Progenitor cell of endocrine pancreas (in vitro differentiated cells): ENCODE measurements around the gene LSMEM2. TPM values are rescaled to one million over a fixed set of nuclear protein-coding genes. Genes with fewer than 3 reads are reported as not detected.
A peak's percentile ranks its signal among the peaks of the same experiment; 100 is the strongest.
"Not testable (repeated sequence)": the region's sequence is repeated elsewhere in the genome, so short reads cannot be mapped to it uniquely, and the experiment has no call there.

Source experiments
- DNase-seq: peaks from one replicate; pipeline ENCODE4 v3.0.0; 2021; ENCODE audit warnings: low spot score; ENCODE audit not compliant: unreplicated experiment
- H3K27ac Mint-ChIP-seq: 2 replicates; pipeline ENCODE4 v1.8.0; 2021; ENCODE audit warnings: mild to moderate bottlenecking, moderate library complexity, mixed read lengths
- H3K27me3 Mint-ChIP-seq: 2 replicates; pipeline ENCODE4 v1.8.0; 2021; ENCODE audit warnings: mixed read lengths
- H3K36me3 Mint-ChIP-seq: 2 replicates; pipeline ENCODE4 v1.8.0; 2022; ENCODE audit warnings: mixed read lengths; ENCODE audit not compliant: insufficient read depth
- H3K4me1 Mint-ChIP-seq: 2 replicates; pipeline ENCODE4 v1.8.0; 2021; ENCODE audit warnings: low read depth, mixed read lengths
- H3K4me3 Mint-ChIP-seq: 2 replicates; pipeline ENCODE4 v1.8.0; 2021; ENCODE audit warnings: low read depth, mild to moderate bottlenecking, moderate library complexity, mixed read lengths
- H3K9me3 Mint-ChIP-seq: 2 replicates; pipeline ENCODE4 v1.8.0; 2021; ENCODE audit warnings: low read depth, mixed read lengths
- total RNA-seq: library from RNA; stranded (reverse); gene quantifications from 2 replicates; pipeline ENCODE4 v1.2.1, GENCODE V29; 2021
- TF ChIP-seq, protein P1 (sequence below): fragments of 200-600 bp; sonication (generic); IDR thresholded peaks from one replicate; pipeline ENCODE4 v1.5.0; 2021; ENCODE audit warnings: antibody characterized with exemption, mild to moderate bottlenecking; ENCODE audit not compliant: unreplicated experiment

LSMEM2 gene
- total RNA-seq, 1 donor from 2014 or later, result not detected

DNA sequence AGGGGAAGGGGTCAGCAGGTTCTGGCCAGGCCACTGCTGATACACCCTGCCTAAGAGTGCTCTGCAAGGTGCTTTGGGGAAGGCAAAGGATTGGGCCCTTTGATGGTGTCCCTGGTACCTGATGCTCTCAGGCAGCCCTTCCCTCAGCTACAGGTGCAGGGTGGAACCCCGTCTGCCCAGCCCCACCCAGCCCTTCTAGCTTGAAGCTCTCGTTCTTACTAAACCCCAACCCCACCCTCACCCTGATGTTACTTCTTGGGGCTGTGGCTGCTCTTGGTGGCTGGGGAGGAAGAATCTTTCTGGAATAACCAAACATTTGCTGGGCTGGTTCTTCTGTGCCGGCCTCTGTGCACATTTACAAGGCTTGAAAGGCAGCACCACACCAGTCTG is 36.5 kb upstream of the LSMEM2 start:
- no peaks in the 10 kb centered on the region for H3K27me3 Mint-ChIP-seq
- no peak for DNase-seq
- peaks cover 41% of the 10 kb centered on the region for H3K4me1 Mint-ChIP-seq
- no peaks in the 10 kb centered on the region for H3K9me3 Mint-ChIP-seq
- H3K36me3 Mint-ChIP-seq, result peaks cover 2% of the 10 kb centered on the region
- no peak overlapping the region for H3K4me3 Mint-ChIP-seq
- peak overlapping the region; percentile 31 for H3K27ac Mint-ChIP-seq
- TF ChIP-seq, protein P1, sequence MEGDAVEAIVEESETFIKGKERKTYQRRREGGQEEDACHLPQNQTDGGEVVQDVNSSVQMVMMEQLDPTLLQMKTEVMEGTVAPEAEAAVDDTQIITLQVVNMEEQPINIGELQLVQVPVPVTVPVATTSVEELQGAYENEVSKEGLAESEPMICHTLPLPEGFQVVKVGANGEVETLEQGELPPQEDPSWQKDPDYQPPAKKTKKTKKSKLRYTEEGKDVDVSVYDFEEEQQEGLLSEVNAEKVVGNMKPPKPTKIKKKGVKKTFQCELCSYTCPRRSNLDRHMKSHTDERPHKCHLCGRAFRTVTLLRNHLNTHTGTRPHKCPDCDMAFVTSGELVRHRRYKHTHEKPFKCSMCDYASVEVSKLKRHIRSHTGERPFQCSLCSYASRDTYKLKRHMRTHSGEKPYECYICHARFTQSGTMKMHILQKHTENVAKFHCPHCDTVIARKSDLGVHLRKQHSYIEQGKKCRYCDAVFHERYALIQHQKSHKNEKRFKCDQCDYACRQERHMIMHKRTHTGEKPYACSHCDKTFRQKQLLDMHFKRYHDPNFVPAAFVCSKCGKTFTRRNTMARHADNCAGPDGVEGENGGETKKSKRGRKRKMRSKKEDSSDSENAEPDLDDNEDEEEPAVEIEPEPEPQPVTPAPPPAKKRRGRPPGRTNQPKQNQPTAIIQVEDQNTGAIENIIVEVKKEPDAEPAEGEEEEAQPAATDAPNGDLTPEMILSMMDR, result no peak

DNA sequence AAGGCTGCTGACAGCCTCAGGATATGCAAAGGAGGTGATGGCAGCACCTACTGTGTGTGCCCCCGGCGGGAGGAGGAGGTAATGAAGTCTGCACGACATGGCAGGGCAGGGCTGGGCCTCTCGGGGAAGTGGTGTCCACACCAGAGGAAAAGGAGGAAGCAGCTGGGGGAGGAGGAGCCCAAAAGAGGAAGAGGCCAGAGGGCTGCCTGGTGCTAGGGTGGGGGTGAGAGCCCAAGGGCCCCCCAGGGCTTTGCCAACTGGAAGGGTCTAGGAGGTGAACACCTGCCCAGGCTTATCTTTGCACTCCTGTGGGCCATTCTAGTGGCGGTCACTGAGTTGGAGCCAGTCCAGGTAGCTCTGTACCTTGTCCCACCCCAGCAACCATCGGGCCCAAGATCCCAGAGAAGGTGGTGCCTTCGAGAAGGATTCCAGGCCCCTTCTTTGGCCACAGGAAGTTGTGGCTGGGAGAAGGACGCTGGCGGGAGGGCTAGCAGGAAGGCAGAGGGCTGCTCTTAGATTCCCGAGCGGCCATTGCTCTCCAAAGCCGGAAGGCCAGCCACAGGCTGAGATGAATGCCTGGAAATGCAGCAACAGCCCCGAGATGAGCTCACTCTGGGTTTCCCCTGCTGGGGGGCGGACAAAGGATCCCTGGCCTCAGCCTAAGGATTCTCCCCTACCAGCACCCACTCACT is 35.9 kb upstream of the LSMEM2 start:
- Mint-ChIP-seq H3K27me3 (no peaks in the 10 kb centered on the region), H3K36me3 (peaks cover 2% of the 10 kb centered on the region), H3K27ac (peak overlapping the region; percentile 31), H3K4me1 (peaks cover 36% of the 10 kb centered on the region), H3K9me3 (no peaks in the 10 kb centered on the region), H3K4me3 (no peak overlapping the region)
- DNase-seq, result no peak
- TF ChIP-seq, protein P1, result no peak

DNA sequence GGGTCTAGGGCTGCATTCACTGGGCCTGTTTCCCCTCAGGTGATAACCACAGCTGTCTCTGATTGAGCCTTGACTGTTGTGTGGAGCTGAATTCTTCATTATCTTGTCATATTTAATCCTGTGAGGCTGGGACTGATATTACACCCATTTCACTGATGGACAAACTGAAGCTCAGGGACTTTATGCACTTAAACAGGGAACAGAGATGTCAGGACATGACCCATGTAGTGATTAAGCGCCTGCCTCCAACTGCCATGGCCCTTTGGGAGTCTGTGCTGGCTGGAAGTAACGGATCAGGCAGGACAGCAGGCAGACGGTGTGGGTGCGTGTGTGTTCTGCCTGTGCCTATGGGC is 35.4 kb upstream of the LSMEM2 start:
- no peaks in the 10 kb centered on the region for H3K9me3 Mint-ChIP-seq
- no peak overlapping the region for H3K4me3 Mint-ChIP-seq
- TF ChIP-seq, protein P1, result no peak
- peaks cover 34% of the 10 kb centered on the region for H3K4me1 Mint-ChIP-seq
- H3K27me3 Mint-ChIP-seq, result no peaks in the 10 kb centered on the region
- DNase-seq, result no peak
- H3K27ac Mint-ChIP-seq, result no peak overlapping the region
- H3K36me3 Mint-ChIP-seq, result peaks cover 2% of the 10 kb centered on the region

DNA sequence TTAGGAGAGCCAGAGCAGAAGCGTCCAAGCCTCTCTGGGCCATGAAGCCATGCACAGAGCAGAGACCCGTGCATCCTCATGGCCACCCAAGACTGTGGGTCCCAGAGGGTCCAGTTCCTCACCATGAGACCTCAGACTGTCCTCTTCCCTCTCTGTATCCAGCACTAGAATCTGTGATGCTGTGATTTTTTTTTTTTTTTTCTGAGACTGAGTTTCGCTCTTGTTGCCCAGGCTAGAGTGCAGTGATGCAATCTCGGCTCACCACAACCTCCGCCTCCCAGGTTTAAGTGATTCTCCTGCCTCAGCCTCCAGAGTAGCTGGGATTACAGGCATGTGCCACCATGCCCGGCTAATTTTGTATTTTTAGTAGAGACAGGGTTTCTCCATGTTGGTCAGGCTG is 34.1 kb upstream of the LSMEM2 start:
- not testable (repeated sequence) for DNase-seq, H3K4me3 Mint-ChIP-seq, H3K36me3 Mint-ChIP-seq, H3K9me3 Mint-ChIP-seq, H3K27me3 Mint-ChIP-seq
- Mint-ChIP-seq H3K27ac (peak overlapping the region; percentile 91), H3K4me1 (peaks cover 32% of the 10 kb centered on the region)

DNA sequence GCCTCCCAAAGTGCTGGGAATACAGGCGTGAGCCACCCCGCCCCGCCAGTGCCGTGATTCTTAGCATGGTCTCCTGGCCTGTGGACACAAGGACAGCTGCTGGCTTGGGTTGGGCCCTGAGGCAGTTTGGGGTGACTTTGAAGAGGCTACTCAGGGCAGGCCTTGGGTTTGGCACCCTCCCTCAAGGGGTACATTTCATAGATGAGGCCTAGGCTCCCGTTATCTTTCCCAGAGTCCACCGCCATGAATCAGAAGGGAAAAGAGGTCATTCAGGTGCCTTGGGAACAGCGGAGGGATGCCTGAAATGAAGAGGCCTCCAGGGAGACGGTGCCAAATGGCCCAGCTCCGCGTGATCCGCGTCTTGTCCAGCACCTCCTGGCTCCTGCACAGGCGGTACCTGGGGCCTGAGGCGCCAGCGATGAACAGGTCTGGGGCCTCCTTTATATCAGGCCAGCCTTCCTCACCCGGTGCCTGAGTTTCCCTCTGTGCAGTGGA is 33.6 kb upstream of the LSMEM2 start:
- no peak for DNase-seq
- H3K27me3 Mint-ChIP-seq, result no peaks in the 10 kb centered on the region
- peaks cover 32% of the 10 kb centered on the region for H3K4me1 Mint-ChIP-seq
- no peak overlapping the region for H3K4me3 Mint-ChIP-seq
- H3K27ac Mint-ChIP-seq, result peak overlapping the region; percentile 91
- H3K36me3 Mint-ChIP-seq, result peaks cover 2% of the 10 kb centered on the region
- no peaks in the 10 kb centered on the region for H3K9me3 Mint-ChIP-seq
- TF ChIP-seq, protein P1, result no peak
